Left lobe of liver (tissue), 2 donors: ENCODE measurements around the gene HUS1B. TPM values are rescaled to one million over a fixed set of nuclear protein-coding genes. Genes with fewer than 3 reads are reported as not detected.

Experiments
- ATAC-seq: fragments of 200-7000 bp; cut with Tn5 transposase; one replicate; pipeline ENCODE4 v1.9.1; 2020; ENCODE audit warnings: mild to moderate bottlenecking, moderate library complexity
- DNase-seq: peaks from one replicate; pipeline ENCODE4 v3.0.0-alpha.2; 2020; ENCODE audit warnings: low spot score
- total RNA-seq: library from RNA; stranded (reverse); gene quantifications from one replicate; pipeline ENCODE4 v1.2.1, GENCODE V29; 2021
- donor health status: DM: no; HTN: no; CAD: no; lungs with moderate emphysema.
- donor health status: DM: no; HTN: yes; CAD: no.

HUS1B gene
- total RNA-seq, 1 donor from 2014 or later: 0.23 TPM

DNA sequence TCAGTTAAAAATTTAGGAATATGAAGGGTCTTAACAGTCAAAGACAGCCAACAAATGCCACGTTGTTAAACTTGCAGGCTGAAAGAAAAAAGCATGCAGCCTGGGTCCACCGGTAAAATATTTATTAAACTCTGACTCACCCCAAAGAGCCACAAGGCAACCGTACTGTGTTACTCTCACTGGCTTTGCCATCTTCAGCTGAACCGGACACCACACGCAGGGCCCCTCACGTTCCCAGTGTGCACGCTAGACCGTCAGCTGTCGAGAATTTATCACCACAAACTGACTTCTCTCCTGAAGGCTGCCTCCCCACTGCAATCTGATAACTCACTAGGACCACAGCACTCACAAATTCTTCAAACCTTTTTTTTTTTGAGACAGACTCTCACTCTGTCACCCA lies 30.7 kb downstream of the HUS1B start:
- ATAC-seq (no peak), DNase-seq (no peak)

DNA sequence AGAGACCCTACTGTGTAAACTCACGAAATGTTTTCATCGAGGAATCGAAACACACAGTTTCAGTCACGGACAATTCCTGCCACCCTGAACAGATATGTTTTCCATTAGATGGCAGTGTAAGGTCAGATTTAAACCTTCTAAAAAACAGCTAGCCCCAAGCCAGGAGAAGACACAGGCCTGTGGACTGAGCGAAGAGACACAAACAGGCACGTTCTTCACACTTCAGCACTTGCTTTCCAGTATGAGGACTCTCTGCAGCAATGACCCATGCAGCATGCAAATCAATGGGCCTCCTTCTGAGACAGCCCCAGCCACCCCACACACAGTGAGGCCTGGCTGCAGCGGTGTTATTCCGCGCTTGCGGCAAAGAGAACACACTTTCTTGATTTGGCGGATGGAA lies 31.9 kb downstream of the HUS1B start:
- ATAC-seq: peak; percentile 22
- DNase-seq: no peak

DNA sequence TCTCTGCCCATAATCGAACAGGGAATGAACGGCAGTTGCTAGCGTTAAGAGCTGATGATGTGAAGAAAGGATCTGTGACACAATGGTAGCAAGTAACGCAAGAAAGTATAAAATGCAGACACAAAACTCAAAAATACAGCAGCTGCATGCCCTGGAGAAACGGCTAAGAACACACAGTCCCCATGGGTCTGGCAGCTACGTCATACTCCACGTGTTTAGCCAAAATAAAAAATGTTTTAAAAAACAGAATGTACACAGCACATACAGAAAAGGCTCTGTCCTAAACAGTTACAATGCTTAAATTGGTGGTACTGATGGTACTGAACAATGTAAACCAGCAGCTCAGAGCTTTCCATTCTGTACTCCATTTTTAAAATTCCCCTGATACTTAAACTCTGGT lies 34.4 kb downstream of the HUS1B start:
- ATAC-seq (no peak), DNase-seq (no peak)

DNA sequence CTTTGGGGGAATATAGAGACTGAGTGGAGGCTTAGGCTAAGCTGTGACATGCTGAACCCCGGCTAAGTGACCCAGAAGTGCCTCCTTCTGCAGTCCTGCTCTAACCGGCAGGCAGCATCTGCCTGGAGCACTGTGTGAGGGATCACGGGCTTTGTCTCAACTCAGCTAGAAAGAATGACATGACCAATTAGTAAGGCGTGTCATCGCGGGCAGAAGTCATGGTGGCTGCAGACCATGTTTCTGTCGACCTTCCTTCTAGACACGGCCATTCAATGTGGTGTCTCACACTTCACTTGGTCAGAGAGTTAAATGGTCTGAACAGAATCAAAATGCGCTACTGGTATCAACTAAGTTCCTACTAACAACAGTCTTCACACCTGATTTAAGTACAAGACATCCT lies 35.0 kb downstream of the HUS1B start:
- ATAC-seq (no peak), DNase-seq (no peak)

DNA sequence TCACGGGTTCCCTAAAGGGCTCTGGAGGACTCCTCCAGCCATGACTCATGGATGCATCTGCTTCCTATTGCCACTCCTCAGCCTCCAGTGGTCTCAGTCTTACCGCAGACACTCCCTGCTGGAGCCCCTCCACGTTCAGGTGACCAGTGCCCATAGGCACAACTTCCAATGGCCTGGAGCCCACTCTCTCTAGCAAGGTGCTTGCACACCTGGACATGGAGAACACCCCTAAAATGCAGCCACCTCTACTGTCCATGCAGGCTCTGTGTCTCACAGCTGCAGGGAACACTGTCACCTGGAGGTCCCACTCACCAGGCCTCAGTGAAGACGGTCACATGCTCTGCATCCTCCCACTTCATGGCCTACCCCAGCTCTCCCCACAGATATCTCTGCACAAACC lies 36.0 kb downstream of the HUS1B start:
- DNase-seq: no peak
- ATAC-seq: no peak

DNA sequence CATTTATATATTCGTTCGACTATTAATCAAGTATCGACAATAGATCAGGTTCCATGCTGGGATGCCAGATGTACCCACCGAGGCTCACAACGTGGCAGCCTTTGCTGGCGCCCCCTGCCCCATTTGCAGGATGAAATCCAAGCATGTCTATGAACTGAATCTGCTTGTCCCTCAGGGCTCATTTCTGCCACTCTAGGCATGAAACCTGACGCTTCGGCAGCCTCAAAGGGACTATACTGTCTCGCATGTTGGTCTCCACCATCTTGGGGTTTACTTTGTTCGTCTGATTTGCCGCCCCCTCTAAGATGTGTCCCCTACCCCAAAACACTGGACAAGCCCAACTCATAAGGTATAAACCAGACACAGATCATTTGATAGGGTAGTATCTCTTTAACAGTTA lies 36.7 kb downstream of the HUS1B start:
- ATAC-seq (no peak), DNase-seq (no peak)

DNA sequence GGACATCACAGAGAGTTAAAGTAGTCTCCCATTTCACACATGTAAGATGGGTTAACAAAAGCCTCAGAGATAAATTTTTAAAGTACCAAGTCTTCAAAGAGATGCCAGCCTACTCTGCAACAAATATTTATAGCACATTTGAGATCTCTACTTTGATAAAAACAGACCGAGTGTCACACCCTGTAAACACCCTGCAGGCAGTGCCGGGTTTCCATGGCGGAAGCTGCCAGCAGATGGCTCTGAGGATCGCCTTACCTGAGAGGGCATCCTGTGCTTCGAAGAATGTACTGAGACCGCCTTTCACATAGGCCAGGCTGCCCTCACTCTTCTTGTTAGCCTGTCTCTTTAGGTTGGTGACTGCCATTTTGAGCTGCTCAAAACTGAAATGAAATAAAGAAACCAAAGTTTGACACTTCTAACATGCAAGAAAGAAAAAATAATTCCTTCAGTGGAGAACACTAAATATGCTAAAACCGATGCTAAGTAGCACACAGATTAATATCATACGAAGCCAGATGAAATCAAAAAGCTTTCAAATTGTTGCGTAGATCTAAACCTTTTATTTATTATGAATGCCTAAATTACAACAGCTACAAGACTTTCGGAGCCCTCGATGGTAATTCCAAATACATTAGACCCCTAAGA lies 39.3 kb downstream of the HUS1B start:
- ATAC-seq: peak; percentile 34
- DNase-seq: no peak

DNA sequence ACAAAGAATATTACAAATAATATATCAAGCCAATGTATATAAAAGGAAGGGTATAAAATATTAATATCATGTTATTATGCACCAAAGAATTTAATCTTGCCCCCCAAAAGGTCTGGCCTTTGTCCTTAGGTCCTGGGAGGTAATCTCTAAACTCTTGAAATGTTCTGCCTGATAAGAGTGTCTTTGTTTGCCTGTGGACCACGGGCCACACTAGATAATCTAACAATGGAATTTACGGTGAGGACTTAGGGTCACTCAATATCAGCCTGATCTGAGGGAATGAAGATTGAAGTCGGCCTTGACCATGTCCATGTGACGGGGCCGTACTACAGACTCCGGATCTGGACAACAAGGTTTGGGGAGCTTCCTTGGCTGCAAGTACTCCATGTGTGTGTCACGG lies 42.9 kb downstream of the HUS1B start:
- DNase-seq (no peak), ATAC-seq (no peak)

DNA sequence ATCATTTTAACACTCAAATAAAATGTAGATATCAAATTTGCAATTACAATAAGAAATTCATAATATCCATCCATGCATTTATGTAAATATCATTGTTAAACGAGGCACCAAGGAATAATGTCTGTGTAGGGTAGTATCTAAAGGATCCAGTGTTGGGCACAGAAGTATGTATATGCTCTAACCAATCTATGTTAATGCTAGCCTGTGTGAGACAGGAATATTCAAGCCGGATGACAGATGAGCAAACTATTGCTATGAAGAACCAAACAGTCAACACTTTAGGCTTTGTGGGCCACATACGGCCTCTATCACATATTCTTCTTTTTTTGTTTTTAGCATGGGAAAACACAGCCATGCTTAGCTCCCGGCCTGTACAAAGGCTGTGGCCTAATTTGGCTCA lies 45.0 kb downstream of the HUS1B start:
- ATAC-seq: no peak
- DNase-seq: no peak

DNA sequence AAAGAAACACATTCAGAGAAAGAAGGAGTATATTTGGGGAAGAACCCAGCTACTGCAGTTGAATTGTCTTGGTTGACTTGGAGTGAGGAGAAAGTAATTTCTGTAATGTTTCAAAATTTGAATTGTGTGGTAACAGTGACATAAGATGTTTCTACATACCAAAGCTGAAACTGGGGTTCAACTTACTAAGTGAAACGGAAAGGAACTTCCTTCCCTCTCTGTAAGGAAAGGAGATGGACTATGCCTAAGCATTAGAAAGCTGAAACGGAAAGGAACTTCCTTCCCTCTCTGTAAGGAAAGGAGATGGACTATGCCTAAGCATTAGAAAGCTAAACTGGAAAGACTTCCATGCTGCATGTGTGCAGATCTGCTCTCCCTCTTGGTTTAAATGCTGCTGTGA lies 46.0 kb downstream of the HUS1B start:
- ATAC-seq: peak; percentile 33
- DNase-seq: no peak

DNA sequence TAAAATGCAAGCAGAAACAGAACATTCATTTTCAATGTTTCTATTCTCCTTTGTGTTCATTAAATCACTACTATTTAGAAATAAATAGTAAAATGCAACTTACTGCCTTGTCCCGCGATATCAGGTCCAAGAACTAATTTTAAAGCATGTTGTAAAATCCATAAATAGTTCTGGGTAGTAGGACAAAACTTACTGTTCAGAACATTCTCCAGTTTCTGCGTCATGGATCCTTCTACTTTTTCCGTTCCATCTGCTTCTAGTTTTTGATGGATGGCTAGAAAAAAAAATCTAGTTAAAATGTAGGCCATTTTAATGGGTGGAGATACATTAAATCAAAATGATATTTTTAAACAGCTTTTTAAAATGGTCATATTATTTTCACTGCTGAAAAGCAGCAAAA lies 47.0 kb downstream of the HUS1B start:
- ATAC-seq (no peak), DNase-seq (no peak)

DNA sequence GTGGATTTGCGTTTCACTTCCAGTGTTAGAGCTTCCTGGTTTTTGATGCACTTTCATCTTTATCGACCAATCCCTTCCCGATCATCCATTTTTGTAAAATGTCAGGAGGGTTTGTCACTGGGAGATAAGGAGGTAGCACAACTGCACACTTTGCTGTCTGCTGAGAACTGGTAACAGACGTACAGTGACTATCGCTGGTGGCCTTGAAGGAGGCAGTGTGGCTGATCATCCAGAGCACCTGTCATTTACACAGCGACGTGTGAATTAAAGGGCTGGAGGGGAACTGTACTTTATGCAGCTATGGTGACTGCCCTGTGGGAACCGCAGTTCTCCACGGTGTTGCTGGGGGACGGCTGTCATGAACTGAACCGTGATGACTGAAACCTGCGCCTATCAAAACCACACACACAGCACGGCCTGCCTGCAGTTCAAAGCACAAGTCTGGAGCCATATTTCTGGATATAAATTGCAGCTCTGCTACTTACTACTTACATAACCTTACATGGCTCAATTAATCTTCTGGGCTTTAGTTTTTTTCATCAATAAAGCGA lies 50.0 kb downstream of the HUS1B start:
- ATAC-seq: no peak
- no peak for DNase-seq

Other genes starting within 250 kb of the HUS1B start
- 7.5 TPM for gene EXOC2, start 36.0 kb upstream of the HUS1B start, total RNA-seq